Body of pancreas (tissue), 4 donors: ENCODE measurements around the gene CYSRT1.

ENCODE experiments used
- POLR2A ChIP-seq, 3 donors: fragments of 450-650 bp; IDR thresholded peaks; one replicate each; pipeline ENCODE4 v1.6.1; 2016; ENCODE audit warnings: antibody characterized with exemption in 3 of 3, mild to moderate bottlenecking in 2 of 3
- TF ChIP-seq, protein P1 (sequence below), 7 experiments: fragments of 450-650 bp in 4 of 7; fragments of 200-600 bp in 3 of 7; sonication (generic) in 3 of 7; IDR thresholded peaks; one replicate each; pipeline ENCODE4 v1.5.1; 2016 to 2019; ENCODE audit warnings: antibody characterized with exemption in 7 of 7

DNA sequence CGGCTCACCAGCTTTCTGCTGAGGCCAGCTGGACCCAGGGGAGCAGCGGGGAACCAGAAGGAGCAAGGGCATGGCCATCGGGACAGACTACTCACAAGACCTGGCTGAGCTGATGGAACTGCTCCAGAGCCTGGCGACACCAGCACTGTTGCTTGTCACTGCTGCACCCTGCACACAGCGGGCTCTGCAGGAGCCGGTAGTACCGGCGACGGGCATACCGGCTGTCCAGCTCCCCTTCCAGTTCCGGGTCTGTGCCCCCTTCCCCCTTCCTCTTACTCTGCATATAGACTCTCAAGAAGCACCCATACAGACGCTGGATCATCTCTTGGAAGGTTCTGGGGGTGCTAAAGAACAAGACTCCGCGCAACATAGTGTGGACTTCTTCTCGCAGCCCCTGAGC is 37.6 kb upstream of the CYSRT1 start:
- TF ChIP-seq POLR2A (IDR thresholded peaks at IDR 0.05): no peak
- TF ChIP-seq, protein P1, sequence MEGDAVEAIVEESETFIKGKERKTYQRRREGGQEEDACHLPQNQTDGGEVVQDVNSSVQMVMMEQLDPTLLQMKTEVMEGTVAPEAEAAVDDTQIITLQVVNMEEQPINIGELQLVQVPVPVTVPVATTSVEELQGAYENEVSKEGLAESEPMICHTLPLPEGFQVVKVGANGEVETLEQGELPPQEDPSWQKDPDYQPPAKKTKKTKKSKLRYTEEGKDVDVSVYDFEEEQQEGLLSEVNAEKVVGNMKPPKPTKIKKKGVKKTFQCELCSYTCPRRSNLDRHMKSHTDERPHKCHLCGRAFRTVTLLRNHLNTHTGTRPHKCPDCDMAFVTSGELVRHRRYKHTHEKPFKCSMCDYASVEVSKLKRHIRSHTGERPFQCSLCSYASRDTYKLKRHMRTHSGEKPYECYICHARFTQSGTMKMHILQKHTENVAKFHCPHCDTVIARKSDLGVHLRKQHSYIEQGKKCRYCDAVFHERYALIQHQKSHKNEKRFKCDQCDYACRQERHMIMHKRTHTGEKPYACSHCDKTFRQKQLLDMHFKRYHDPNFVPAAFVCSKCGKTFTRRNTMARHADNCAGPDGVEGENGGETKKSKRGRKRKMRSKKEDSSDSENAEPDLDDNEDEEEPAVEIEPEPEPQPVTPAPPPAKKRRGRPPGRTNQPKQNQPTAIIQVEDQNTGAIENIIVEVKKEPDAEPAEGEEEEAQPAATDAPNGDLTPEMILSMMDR (IDR thresholded peaks at IDR 0.05): no peak
